Stimulated activated CD4-positive, alpha-beta T cell treated with anti-CD3 and anti-CD28 coated beads, Interleukin-1b, Interleukin-23, amount 100 ng/mL, for 24 hours (primary cell): ENCODE measurements around the gene MYLK4.

Source experiments
- DNase-seq, 4 experiments: peaks; one replicate each; pipeline ENCODE4 v3.0.0-alpha.2; 2020; ENCODE audit warnings: low read depth in 4 of 4, low spot score in 1 of 4

Gene MYLK4

GRCh38 chr6:2750832-2751231 is at the start of gene MYLK4:
Gene MYLK4, minus strand, starts transcription at chr6:2750922. Its CDS starts 1,628 bp downstream, at chr6:2749294.
- no peak for DNase-seq

- no peak for DNase-seq
Observed at GRCh38 chr6:2799936-2800527, 49.3 kb upstream of the MYLK4 start.

- no peak for DNase-seq
Observed at GRCh38 chr6:2798586-2799134, 47.9 kb upstream of the MYLK4 start.

- DNase-seq: no peak
Observed at GRCh38 chr6:2797564-2798031, 46.9 kb upstream of the MYLK4 start.

- DNase-seq: no peak
Observed at GRCh38 chr6:2796861-2797260, 46.1 kb upstream of the MYLK4 start.

- DNase-seq: no peak
Observed at GRCh38 chr6:2795956-2796355, 45.2 kb upstream of the MYLK4 start.

- DNase-seq: no peak
Observed at GRCh38 chr6:2795162-2795561, 44.4 kb upstream of the MYLK4 start.

- DNase-seq: no peak
Observed at GRCh38 chr6:2794171-2794730, 43.5 kb upstream of the MYLK4 start.

- DNase-seq: peak in 1 of 4 experiments; percentile 17
Observed at GRCh38 chr6:2793534-2794151, 42.9 kb upstream of the MYLK4 start.

- DNase-seq: no peak
Observed at GRCh38 chr6:2792330-2793110, 41.8 kb upstream of the MYLK4 start.

- DNase-seq: no peak
Observed at GRCh38 chr6:2791450-2791974, 40.8 kb upstream of the MYLK4 start.

GRCh38 chr6:2790588-2791449 is 40.1 kb upstream of the MYLK4 start:
- DNase-seq: peak in 2 of 4 experiments; percentile 7 to 30

- no peak for DNase-seq
Observed at GRCh38 chr6:2786269-2786668, 35.5 kb upstream of the MYLK4 start.

GRCh38 chr6:2784930-2785329 is 34.2 kb upstream of the MYLK4 start:
- DNase-seq: no peak

- no peak for DNase-seq
Observed at GRCh38 chr6:2784061-2784460, 33.3 kb upstream of the MYLK4 start.

GRCh38 chr6:2783188-2783963 is 32.7 kb upstream of the MYLK4 start:
- no peak for DNase-seq

GRCh38 chr6:2782825-2783187 is 32.1 kb upstream of the MYLK4 start:
- DNase-seq: no peak

GRCh38 chr6:2782356-2782708 is 31.6 kb upstream of the MYLK4 start:
- DNase-seq: no peak

- no peak for DNase-seq
Observed at GRCh38 chr6:2781685-2782355, 31.1 kb upstream of the MYLK4 start.
